Epithelial cell of esophagus (primary cell): ENCODE measurements around the gene TTR.

Source experiments
- DNase-seq: peaks from one replicate; pipeline ENCODE4 v3.0.0; 2010; ENCODE audit warnings: low read depth
- H3K4me3 ChIP-seq: 2 replicates; pipeline ENCODE4 v1.5.1; 2011; ENCODE audit warnings: mild to moderate bottlenecking, low read length, control low read depth
- CTCF ChIP-seq: IDR thresholded peaks from 2 replicates; pipeline ENCODE4 v1.5.1; 2011; ENCODE audit warnings: low read depth, mild to moderate bottlenecking, low read length, control low read depth, inconsistent platforms; ENCODE audit not compliant: insufficient read depth; ENCODE audit errors: missing control alignments

TTR gene

GRCh38 chr18:31587529-31587928, 4.1 kb upstream of the TTR start:
- no peak overlapping the region for H3K4me3 ChIP-seq
- no peak for TF ChIP-seq CTCF
- DNase-seq: no peak

- TF ChIP-seq CTCF: no peak
- H3K4me3 ChIP-seq: no peak overlapping the region
- DNase-seq: peak; percentile 72
These were observed 1.1 kb upstream of the TTR start for GRCh38 chr18:31590570-31590969.

GRCh38 chr18:31591113-31591512, 564 bp upstream of the TTR start:
- no peak for TF ChIP-seq CTCF
- no peak overlapping the region for H3K4me3 ChIP-seq
- DNase-seq: no peak

- H3K4me3 ChIP-seq: no peak overlapping the region
These were observed 955 bp downstream of the TTR start for GRCh38 chr18:31592506-31593157.

GRCh38 chr18:31595121-31595771, 3.6 kb downstream of the TTR start:
- no peak for DNase-seq
- H3K4me3 ChIP-seq: no peak overlapping the region
- no peak for TF ChIP-seq CTCF

More at GRCh38 chr18:31592506-31593157, 955 bp downstream of the TTR start:
- DNase-seq: no peak
- TF ChIP-seq CTCF: no peak

- TF ChIP-seq CTCF: no peak
- no peak overlapping the region for H3K4me3 ChIP-seq
- no peak for DNase-seq
These were observed 4.6 kb downstream of the TTR start for GRCh38 chr18:31596081-31596872.
